K562 (cell line): Measurements from ENCODE around the gene AKAP12.
A peak's percentile ranks its signal among the peaks of the same experiment; 100 is the strongest.

ENCODE experiments used
- ATF1 ChIP-seq, 2 experiments: fragments of 450-650 bp in 1 of 2; IDR thresholded peaks; 2 replicates each; pipeline ENCODE4 v1.6.1; 2016; ENCODE audit warnings: missing compliant biosample characterization in 1 of 2, missing genetic modification characterization in 1 of 2
- ATF4 ChIP-seq: fragments of 450-650 bp; formaldehyde crosslinking; IDR thresholded peaks from 2 replicates; pipeline ENCODE4 v1.4.0; 2022; ENCODE audit warnings: mild to moderate bottlenecking, moderate library complexity
- MXI1 ChIP-seq: IDR thresholded peaks from 2 replicates; pipeline ENCODE4 v1.6.1; 2011; ENCODE audit warnings: low read depth, mild to moderate bottlenecking, improper control_type of control experiment, low read length
- NCOA1 ChIP-seq: fragments of 450-650 bp; IDR thresholded peaks from 2 replicates; pipeline ENCODE4 v1.6.1; 2016; ENCODE audit warnings: low read depth
- POLR2B ChIP-seq: fragments of 450-650 bp; IDR thresholded peaks from 2 replicates; pipeline ENCODE4 v1.6.1; 2018; ENCODE audit warnings: low read depth; ENCODE audit not compliant: partially characterized antibody
- RERE ChIP-seq: sonication (generic); formaldehyde crosslinking; IDR thresholded peaks from 2 replicates; pipeline ENCODE4 v1.8.0; 2023; ENCODE audit warnings: missing genetic modification reagents, mild to moderate bottlenecking, borderline replicate concordance
- RNF2 ChIP-seq: sonication (generic); IDR thresholded peaks from 2 replicates; pipeline ENCODE4 v1.6.1; 2016
- SMAD4 ChIP-seq: fragments of 250-450 bp; sonication (Bioruptor Pico); conservative IDR thresholded peaks from 2 replicates; pipeline ENCODE4 v1.8.0; 2021; ENCODE audit warnings: inconsistent platforms, mild to moderate bottlenecking, moderate library complexity
- SMARCB1 ChIP-seq: IDR thresholded peaks from 2 replicates; pipeline ENCODE4 v1.6.1; 2011; ENCODE audit warnings: improper control_type of control experiment, low read depth; ENCODE audit not compliant: insufficient read length
- YY1 ChIP-seq, 3 experiments: IDR thresholded peaks; 2 replicates each; pipeline ENCODE4 v1.6.1; 2011; ENCODE audit warnings: low read length in 2 of 3, mild to moderate bottlenecking in 2 of 3, moderate library complexity in 2 of 3, borderline replicate concordance in 1 of 3, control low read depth in 1 of 3, low read depth in 1 of 3; ENCODE audit not compliant: insufficient read depth in 3 of 3, insufficient replicate concordance in 2 of 3, control insufficient read depth in 1 of 3, insufficient read length in 1 of 3; ENCODE audit errors: extremely low read depth in 1 of 3

GRCh38 chr6:151390851-151391470 lies 151.2 kb downstream of the AKAP12 start:
- peak; percentile 63 for TF ChIP-seq POLR2B
- TF ChIP-seq RNF2: 0 out of 2 replicates have a peak, but pooled peaks have one; percentile 2
- TF ChIP-seq ATF4 (CRISPR knock-in tag): no peak
- no peak for TF ChIP-seq SMARCB1
- TF ChIP-seq SMAD4 (CRISPR knock-in tag): no peak; the same call in 1 of the 2 replicates
- no peak for TF ChIP-seq ATF1 (CRISPR knock-in tag; IDR thresholded peaks at IDR 0.05)
- no peak; the same call in none of the 2 replicates for TF ChIP-seq ATF1 (tag; IDR thresholded peaks at IDR 0.05)
- no peak for TF ChIP-seq NCOA1
- no peak for TF ChIP-seq MXI1
- peak in 1 of 3 experiments; percentile 30 for TF ChIP-seq YY1 (IDR thresholded peaks at IDR 0.05; ENCODE audit: borderline replicate concordance in 1 of 3, control insufficient read depth in 1 of 3, extremely low read depth in 1 of 3, insufficient read depth in 3 of 3, insufficient read length in 1 of 3, insufficient replicate concordance in 2 of 3, low read depth in 1 of 3, low read length in 2 of 3)
- TF ChIP-seq RERE: no peak
